ENCODE data around the gene ZNF138.
"Not testable (repeated sequence)": the region's sequence is repeated elsewhere in the genome, so short reads cannot be mapped to it uniquely, and the experiment has no call there.

ZNF138 gene

DNA sequence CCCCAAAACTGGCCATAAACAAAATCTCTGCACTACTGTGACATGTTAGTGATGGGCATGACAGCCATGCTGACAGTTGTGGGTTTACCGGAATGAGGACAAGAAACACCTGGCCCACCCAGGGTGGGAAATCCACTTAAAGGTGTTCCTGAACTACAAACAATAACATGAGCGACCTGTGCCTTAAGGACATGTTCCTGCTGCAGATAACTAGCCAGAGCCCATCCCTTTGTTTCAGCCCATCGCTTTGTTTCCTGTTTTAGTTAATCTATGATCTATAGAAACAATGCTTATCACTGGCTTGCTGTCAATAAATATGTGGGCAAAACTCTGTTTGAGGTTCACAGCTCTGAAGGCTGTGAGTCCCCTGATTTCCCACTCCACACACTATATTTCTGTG, 69.3 kb downstream of the ZNF138 start:
- H3K27me3 ChIP-seq (replicated peaks; ENCODE audit: control insufficient read depth, insufficient read depth, low read length, poor library complexity, severe bottlenecking); H3K4me1 ChIP-seq (ENCODE audit: control insufficient read depth, insufficient read depth, low read length, poor library complexity, severe bottlenecking); H3K36me3 ChIP-seq (ENCODE audit: control insufficient read depth, insufficient read depth, low read length); H3K27ac ChIP-seq (ENCODE audit: insufficient read depth, low read length, poor library complexity, severe bottlenecking); DNase-seq; H3K9me3 ChIP-seq (ENCODE audit: control insufficient read depth, low read length); H3K4me3 ChIP-seq (ENCODE audit: insufficient read depth, low read depth, low read length, poor library complexity, severe bottlenecking): not testable (repeated sequence)

DNA sequence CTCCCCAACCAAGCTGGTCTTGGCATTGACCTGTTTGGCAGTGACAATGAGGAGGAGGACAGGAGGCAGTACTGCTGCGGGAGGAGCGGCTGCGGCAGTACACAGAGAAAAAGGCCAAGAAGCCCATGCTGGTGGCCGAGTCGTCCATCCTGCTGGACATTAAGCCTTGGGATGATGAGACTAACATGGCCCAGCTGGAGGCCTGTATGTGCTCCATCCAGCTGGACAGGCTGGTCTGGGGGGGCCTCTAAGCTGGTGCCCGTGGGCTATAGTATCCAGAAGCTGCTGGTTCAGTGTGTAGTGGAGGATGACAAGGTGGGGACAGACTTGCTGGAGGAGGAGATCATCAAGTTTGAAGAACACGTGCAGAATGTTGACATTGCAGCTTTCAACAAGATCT, 69.7 kb downstream of the ZNF138 start:
- Histone ChIP-seq H3K4me3 (ENCODE audit: insufficient read depth, low read depth, low read length, poor library complexity, severe bottlenecking) (no peak overlapping the region), H3K4me1 (ENCODE audit: control insufficient read depth, insufficient read depth, low read length, poor library complexity, severe bottlenecking) (no peaks in the 10 kb centered on the region), H3K9me3 (ENCODE audit: control insufficient read depth, low read length) (no peaks in the 10 kb centered on the region), H3K36me3 (ENCODE audit: control insufficient read depth, insufficient read depth, low read length) (no peaks in the 10 kb centered on the region), H3K27me3 (replicated peaks; ENCODE audit: control insufficient read depth, insufficient read depth, low read length, poor library complexity, severe bottlenecking) (no peaks in the 10 kb centered on the region), H3K27ac (ENCODE audit: insufficient read depth, low read length, poor library complexity, severe bottlenecking) (no peak overlapping the region)
- DNase-seq = no peak

DNA sequence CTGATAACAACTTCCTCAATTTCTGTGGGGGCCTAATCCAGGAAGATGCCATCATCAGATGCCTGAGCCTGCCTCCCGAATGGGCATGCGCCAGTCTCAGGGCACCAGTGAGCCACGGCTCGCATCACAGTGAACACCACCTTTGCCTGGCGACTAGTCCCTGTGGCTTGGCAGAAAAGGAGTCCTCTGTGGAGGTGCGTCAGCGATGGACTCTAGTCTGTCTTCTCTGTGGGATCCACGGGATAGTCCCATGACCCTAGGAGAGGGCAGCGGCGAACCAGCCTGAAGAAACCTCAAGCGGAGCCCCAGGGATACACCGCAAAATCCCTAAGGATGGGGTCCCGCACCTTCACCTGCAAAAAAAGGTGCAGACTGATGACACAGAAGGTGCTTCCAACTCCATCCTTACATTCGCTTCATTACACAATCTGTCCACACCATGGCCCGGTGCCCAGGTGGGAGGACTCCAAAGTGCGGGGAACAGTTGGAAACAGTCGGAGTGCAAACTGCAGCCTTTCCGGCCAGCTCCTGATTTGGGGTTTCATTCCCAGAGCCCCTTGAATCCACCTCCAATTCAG, 73.7 kb downstream of the ZNF138 start:
- DNase-seq = no peak
- Histone ChIP-seq H3K27me3 (replicated peaks; ENCODE audit: control insufficient read depth, insufficient read depth, low read length, poor library complexity, severe bottlenecking) (no peaks in the 10 kb centered on the region), H3K27ac (ENCODE audit: insufficient read depth, low read length, poor library complexity, severe bottlenecking) (no peak overlapping the region), H3K4me3 (ENCODE audit: insufficient read depth, low read depth, low read length, poor library complexity, severe bottlenecking) (no peak overlapping the region), H3K36me3 (ENCODE audit: control insufficient read depth, insufficient read depth, low read length) (no peaks in the 10 kb centered on the region), H3K9me3 (ENCODE audit: control insufficient read depth, low read length) (no peaks in the 10 kb centered on the region), H3K4me1 (ENCODE audit: control insufficient read depth, insufficient read depth, low read length, poor library complexity, severe bottlenecking) (no peaks in the 10 kb centered on the region)

DNA sequence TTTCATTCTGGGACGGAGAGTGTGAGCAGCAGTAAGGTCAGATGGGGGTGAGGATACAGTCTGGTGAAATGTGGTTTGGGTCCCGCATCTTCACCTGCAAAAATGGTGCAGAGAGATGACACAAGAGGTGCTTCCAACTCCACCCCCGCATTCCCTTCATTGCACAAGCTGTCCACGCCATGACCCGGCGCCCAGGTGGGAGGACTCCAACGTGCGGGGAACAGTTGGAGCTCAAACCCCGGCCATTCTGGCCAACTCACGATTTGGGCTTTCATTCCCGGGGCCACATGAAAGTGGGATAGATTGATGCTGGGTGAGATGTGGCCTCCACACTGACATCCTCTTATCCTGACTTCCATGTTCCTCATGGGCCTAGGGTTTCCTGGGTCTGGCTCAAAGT, 74.3 kb downstream of the ZNF138 start:
- Histone ChIP-seq H3K36me3 (ENCODE audit: control insufficient read depth, insufficient read depth, low read length) (no peaks in the 10 kb centered on the region), H3K4me3 (ENCODE audit: insufficient read depth, low read depth, low read length, poor library complexity, severe bottlenecking) (no peak overlapping the region), H3K9me3 (ENCODE audit: control insufficient read depth, low read length) (no peaks in the 10 kb centered on the region), H3K27me3 (replicated peaks; ENCODE audit: control insufficient read depth, insufficient read depth, low read length, poor library complexity, severe bottlenecking) (no peaks in the 10 kb centered on the region), H3K4me1 (ENCODE audit: control insufficient read depth, insufficient read depth, low read length, poor library complexity, severe bottlenecking) (no peaks in the 10 kb centered on the region), H3K27ac (ENCODE audit: insufficient read depth, low read length, poor library complexity, severe bottlenecking) (no peak overlapping the region)
- DNase-seq = no peak

DNA sequence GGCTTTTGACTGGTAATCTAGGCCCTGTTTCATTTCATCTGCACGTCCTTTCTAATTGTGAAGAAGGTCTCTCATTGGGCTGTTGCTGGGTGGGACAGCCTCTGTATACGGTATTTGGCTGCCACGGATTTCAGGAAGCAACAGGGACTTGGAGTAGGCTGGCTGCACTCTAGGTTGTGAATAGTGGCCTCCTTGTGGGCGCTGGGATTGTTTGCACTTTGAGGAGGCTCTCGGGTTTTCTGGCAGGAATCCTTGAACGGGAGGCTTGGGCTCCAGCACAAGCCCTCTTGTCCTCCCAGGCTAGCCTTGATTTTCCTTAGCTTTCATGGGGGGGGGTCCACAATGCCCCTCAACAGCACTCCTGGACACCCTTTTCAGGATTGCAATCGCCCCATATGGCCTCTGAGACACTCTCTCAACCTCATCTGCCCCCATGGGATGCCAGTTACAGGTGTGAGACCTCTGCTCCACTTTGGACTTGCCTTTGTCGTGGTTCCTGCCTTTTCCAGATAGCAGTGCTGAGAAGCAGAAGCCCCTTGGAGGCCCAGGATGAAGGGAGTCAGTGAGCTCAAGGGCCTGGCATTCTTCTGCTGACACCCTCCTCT, 75.0 kb downstream of the ZNF138 start:
- no peak overlapping the region for H3K4me3 ChIP-seq (ENCODE audit: insufficient read depth, low read depth, low read length, poor library complexity, severe bottlenecking)
- no peaks in the 10 kb centered on the region for H3K27me3 ChIP-seq (replicated peaks; ENCODE audit: control insufficient read depth, insufficient read depth, low read length, poor library complexity, severe bottlenecking)
- H3K27ac ChIP-seq (ENCODE audit: insufficient read depth, low read length, poor library complexity, severe bottlenecking) = no peak overlapping the region
- H3K36me3 ChIP-seq (ENCODE audit: control insufficient read depth, insufficient read depth, low read length) = no peaks in the 10 kb centered on the region
- H3K4me1 ChIP-seq (ENCODE audit: control insufficient read depth, insufficient read depth, low read length, poor library complexity, severe bottlenecking) = no peaks in the 10 kb centered on the region
- DNase-seq = no peak
- H3K9me3 ChIP-seq (ENCODE audit: control insufficient read depth, low read length) = no peaks in the 10 kb centered on the region

DNA sequence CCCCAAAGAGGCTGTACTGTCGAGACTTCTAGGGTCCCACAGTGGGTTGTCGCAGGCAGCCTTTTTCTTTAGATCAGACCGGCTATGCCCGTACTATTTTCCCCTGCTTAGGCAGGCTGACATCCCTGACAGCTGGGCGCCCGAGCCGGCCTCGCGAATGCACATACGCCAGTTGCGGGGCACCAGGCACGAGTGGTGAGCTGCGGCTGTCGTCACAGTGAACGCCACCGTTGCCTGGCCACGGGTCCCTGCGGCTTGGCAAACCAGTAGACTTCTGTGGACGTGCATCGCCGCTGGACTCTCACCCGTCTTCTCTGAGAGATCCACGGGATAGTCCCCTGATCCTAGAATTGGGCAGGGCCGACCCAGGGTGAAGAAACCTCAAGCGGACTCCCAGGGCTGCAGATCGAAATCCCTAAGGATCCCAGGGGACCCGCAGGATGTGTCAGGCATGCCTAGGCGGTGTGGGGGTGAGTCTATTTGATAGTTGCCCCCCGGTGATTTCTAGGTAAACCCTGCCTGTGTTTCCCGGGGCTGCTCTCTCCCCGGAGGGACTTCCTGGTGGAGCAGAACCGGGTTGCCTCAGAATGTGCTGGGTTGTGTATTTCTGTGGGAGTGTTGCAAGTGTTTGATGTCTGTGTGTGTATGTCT, 75.8 kb downstream of the ZNF138 start:
- DNase-seq = no peak

DNA sequence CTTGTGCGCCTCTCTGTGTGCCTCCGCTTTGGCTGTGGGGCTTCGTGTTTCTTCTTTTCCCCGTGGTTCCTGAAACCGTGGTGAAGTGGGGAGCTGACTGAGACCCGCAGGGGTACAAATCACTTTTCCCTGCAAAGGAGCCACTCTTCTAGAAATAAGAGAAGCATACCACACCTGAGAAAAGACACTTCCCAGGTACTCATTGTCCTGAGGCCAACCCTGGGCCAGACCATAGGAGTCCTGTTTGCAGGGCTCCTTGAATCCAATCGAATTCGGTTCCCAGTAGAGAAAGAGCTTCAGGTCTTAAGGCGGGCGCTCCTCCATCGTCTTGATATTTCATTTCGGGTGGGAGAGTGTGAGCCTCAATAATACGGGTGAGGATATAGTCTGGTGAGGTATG, 76.4 kb downstream of the ZNF138 start:
- no peaks in the 10 kb centered on the region for H3K36me3 ChIP-seq (ENCODE audit: control insufficient read depth, insufficient read depth, low read length)
- H3K4me3 ChIP-seq (ENCODE audit: insufficient read depth, low read depth, low read length, poor library complexity, severe bottlenecking) = no peak overlapping the region
- no peaks in the 10 kb centered on the region for H3K9me3 ChIP-seq (ENCODE audit: control insufficient read depth, low read length)
- no peaks in the 10 kb centered on the region for H3K27me3 ChIP-seq (replicated peaks; ENCODE audit: control insufficient read depth, insufficient read depth, low read length, poor library complexity, severe bottlenecking)
- no peak overlapping the region for H3K27ac ChIP-seq (ENCODE audit: insufficient read depth, low read length, poor library complexity, severe bottlenecking)
- no peaks in the 10 kb centered on the region for H3K4me1 ChIP-seq (ENCODE audit: control insufficient read depth, insufficient read depth, low read length, poor library complexity, severe bottlenecking)
- DNase-seq = no peak

More for the DNA sequence above, 75.8 kb downstream of the ZNF138 start:
- no peak overlapping the region for H3K27ac ChIP-seq (ENCODE audit: insufficient read depth, low read length, poor library complexity, severe bottlenecking)
- H3K4me1 ChIP-seq (ENCODE audit: control insufficient read depth, insufficient read depth, low read length, poor library complexity, severe bottlenecking) = no peaks in the 10 kb centered on the region
- no peaks in the 10 kb centered on the region for H3K27me3 ChIP-seq (replicated peaks; ENCODE audit: control insufficient read depth, insufficient read depth, low read length, poor library complexity, severe bottlenecking)
- no peak overlapping the region for H3K4me3 ChIP-seq (ENCODE audit: insufficient read depth, low read depth, low read length, poor library complexity, severe bottlenecking)
- H3K36me3 ChIP-seq (ENCODE audit: control insufficient read depth, insufficient read depth, low read length) = no peaks in the 10 kb centered on the region
- no peaks in the 10 kb centered on the region for H3K9me3 ChIP-seq (ENCODE audit: control insufficient read depth, low read length)

DNA sequence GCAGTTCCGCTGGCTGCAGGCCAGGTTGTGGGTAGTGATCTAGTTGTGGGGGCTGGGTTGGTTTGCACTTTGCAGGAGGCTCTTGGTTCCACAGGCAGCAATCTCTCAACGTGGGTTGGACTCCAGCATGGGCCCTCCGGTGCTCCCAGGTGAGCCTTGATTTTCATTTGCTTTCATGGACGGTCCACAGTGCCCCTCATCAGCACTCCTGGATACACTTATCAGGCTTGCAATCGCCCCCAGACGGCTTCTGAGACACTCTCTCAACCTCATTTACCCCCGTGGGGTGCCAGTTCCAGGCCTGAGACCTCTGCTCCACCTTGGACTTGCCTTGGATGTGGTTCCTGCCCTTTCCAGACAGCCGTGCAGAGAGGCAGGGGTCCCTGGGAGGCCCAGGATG, 77.5 kb downstream of the ZNF138 start:
- no peak for DNase-seq
- H3K4me1 ChIP-seq (ENCODE audit: control insufficient read depth, insufficient read depth, low read length, poor library complexity, severe bottlenecking) = no peaks in the 10 kb centered on the region
- no peak overlapping the region for H3K4me3 ChIP-seq (ENCODE audit: insufficient read depth, low read depth, low read length, poor library complexity, severe bottlenecking)
- no peaks in the 10 kb centered on the region for H3K27me3 ChIP-seq (replicated peaks; ENCODE audit: control insufficient read depth, insufficient read depth, low read length, poor library complexity, severe bottlenecking)
- no peaks in the 10 kb centered on the region for H3K36me3 ChIP-seq (ENCODE audit: control insufficient read depth, insufficient read depth, low read length)
- H3K9me3 ChIP-seq (ENCODE audit: control insufficient read depth, low read length) = no peaks in the 10 kb centered on the region
- H3K27ac ChIP-seq (ENCODE audit: insufficient read depth, low read length, poor library complexity, severe bottlenecking) = no peak overlapping the region

DNA sequence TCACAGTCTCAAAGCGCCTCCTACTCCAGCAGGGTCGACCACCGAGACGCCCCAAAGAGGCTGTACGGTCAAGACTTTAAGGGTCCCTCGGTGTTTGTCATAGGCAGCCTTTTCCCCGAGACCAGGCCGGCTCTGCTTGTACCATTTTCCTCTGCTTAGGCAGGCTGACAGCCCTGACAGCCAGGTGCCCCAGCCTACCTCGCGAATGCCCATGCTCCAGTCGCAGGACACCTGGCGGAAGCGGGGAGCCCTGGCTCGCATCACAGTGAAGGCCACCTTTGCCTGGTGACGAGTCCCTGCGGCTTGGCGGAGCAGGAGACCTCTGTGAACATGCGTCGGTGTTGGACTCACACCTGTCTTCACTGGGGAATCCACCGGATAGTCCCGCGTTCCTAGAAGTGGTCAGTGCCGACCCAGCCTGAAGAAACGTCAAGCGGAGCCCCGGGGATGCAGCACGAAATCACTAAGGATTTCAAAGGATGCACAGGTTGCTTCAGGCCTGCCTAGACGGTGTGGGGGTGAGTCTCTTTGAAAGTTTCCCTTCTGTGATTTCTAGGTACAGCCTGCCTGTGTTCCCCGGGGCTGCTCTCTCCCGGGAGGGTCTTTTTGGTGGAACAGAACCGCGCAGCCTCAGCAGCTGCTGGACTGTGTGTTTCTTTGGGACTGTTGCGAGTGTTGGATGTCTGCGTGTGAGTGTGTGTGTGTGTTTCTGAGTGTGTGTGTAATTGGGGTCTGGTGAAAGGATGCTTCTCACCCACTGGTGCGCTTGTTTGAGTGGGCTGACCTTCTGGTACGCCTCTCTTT, 78.3 kb downstream of the ZNF138 start:
- Histone ChIP-seq H3K27me3 (replicated peaks; ENCODE audit: control insufficient read depth, insufficient read depth, low read length, poor library complexity, severe bottlenecking) (no peaks in the 10 kb centered on the region), H3K9me3 (ENCODE audit: control insufficient read depth, low read length) (no peaks in the 10 kb centered on the region), H3K4me1 (ENCODE audit: control insufficient read depth, insufficient read depth, low read length, poor library complexity, severe bottlenecking) (no peaks in the 10 kb centered on the region), H3K4me3 (ENCODE audit: insufficient read depth, low read depth, low read length, poor library complexity, severe bottlenecking) (no peak overlapping the region), H3K36me3 (ENCODE audit: control insufficient read depth, insufficient read depth, low read length) (no peaks in the 10 kb centered on the region), H3K27ac (ENCODE audit: insufficient read depth, low read length, poor library complexity, severe bottlenecking) (no peak overlapping the region)
- DNase-seq = no peak

DNA sequence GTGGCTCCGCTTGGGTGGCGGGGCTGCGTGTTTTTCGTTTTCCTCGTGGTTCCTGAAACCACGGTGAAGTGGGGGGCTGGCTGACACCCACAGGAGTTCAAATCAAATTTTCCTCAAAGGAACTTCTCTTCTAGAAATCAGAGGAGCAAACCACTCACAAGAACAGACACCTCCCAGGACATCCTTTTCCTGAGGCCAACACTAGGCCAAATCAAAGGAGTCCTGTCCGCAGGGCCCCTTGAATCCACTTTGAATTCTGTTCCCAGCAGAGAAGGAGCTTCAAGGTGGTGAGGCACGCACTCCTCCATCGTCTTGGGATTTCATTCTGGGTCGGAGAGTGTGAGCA, 78.9 kb downstream of the ZNF138 start:
- no peak for DNase-seq
- Histone ChIP-seq H3K27ac (ENCODE audit: insufficient read depth, low read length, poor library complexity, severe bottlenecking) (no peak overlapping the region), H3K27me3 (replicated peaks; ENCODE audit: control insufficient read depth, insufficient read depth, low read length, poor library complexity, severe bottlenecking) (no peaks in the 10 kb centered on the region), H3K36me3 (ENCODE audit: control insufficient read depth, insufficient read depth, low read length) (no peaks in the 10 kb centered on the region), H3K4me3 (ENCODE audit: insufficient read depth, low read depth, low read length, poor library complexity, severe bottlenecking) (no peak overlapping the region), H3K4me1 (ENCODE audit: control insufficient read depth, insufficient read depth, low read length, poor library complexity, severe bottlenecking) (no peaks in the 10 kb centered on the region), H3K9me3 (ENCODE audit: control insufficient read depth, low read length) (no peaks in the 10 kb centered on the region)

Data from effector memory CD4-positive, alpha-beta T cell (primary cell).